ENCODE data around the gene STAU1. TPM values are rescaled to one million over a fixed set of nuclear protein-coding genes. Genes with fewer than 3 reads are reported as not detected.

STAU1 gene
- total RNA-seq, 4 donors from 2014 or later, result 51.4 to 65.6 (median 58.7) TPM

DNA sequence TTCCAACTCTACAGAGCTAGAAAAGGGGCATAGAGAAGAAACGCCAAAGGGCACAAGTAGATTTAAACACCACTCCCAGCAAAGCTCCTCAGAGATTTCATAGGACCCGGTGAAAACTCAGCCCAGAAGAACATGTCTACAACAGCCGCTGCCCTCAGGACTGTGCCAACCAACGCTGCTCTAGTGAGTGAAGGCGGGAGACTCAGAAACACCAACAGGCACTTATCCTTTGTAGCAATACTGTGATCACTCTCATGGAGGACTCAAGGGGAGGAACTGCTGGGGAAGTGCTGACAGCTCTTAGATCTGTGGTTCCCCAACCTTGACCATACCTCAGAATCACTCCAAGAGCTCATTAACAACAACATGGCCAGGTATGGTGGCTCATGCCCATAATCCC is 39.5 kb downstream of the STAU1 start:
- H3K4me3 ChIP-seq, result no peak overlapping the region
- no peaks in the 10 kb centered on the region for H3K4me1 ChIP-seq
- intact Hi-C loops (cut with DNase I), result no loop called here
- no peak overlapping the region for H3K27ac ChIP-seq
- TF ChIP-seq, protein P1, sequence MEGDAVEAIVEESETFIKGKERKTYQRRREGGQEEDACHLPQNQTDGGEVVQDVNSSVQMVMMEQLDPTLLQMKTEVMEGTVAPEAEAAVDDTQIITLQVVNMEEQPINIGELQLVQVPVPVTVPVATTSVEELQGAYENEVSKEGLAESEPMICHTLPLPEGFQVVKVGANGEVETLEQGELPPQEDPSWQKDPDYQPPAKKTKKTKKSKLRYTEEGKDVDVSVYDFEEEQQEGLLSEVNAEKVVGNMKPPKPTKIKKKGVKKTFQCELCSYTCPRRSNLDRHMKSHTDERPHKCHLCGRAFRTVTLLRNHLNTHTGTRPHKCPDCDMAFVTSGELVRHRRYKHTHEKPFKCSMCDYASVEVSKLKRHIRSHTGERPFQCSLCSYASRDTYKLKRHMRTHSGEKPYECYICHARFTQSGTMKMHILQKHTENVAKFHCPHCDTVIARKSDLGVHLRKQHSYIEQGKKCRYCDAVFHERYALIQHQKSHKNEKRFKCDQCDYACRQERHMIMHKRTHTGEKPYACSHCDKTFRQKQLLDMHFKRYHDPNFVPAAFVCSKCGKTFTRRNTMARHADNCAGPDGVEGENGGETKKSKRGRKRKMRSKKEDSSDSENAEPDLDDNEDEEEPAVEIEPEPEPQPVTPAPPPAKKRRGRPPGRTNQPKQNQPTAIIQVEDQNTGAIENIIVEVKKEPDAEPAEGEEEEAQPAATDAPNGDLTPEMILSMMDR (IDR thresholded peaks at IDR 0.05), result no peak
- TF ChIP-seq POLR2A (IDR thresholded peaks at IDR 0.05), result no peak
- H3K9me3 ChIP-seq, result no peaks in the 10 kb centered on the region
- peaks cover 5 to 99% (median 9%) of the 10 kb centered on the region in 3 donors for H3K36me3 ChIP-seq
- WGBS, 2 donors, result 81 to 84% methylated on average over 5 of the region's 5 CpGs
- DNase-seq, result no peak
- no peaks in the 10 kb centered on the region for H3K27me3 ChIP-seq

DNA sequence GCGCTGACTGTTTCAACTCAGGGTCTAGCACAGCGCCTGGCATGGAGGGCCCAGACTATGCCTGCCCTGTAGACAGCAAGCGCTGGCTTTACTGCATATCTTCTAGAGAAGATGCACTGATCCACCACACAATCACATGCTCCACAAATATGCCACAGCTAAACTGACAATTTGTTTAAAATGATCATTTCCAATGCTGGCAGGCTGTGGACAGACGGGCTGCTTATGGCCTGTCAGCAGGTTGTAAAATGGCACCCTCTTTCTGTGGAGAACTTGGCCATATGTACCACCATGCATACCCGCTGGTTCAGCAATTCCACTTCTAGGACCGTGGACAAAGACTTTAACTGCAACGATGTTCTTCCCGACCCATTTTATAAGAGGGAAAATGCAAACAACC is 40.8 kb downstream of the STAU1 start:
- 94 to 100% methylated on average over 7 to 8 of the region's 8 CpGs for WGBS, 2 donors
- no peak for DNase-seq
- intact Hi-C loops (cut with DNase I), result no loop called here
- Histone ChIP-seq H3K9me3 (no peaks in the 10 kb centered on the region), H3K27ac (no peak overlapping the region), H3K27me3 (no peaks in the 10 kb centered on the region), H3K4me1 (no peaks in the 10 kb centered on the region), H3K4me3 (no peak overlapping the region), H3K36me3 (peaks cover 5 to 100% (median 9%) of the 10 kb centered on the region in 3 donors)
- TF ChIP-seq, protein P1 (IDR thresholded peaks at IDR 0.05), result no peak
- no peak for TF ChIP-seq POLR2A (IDR thresholded peaks at IDR 0.05)

DNA sequence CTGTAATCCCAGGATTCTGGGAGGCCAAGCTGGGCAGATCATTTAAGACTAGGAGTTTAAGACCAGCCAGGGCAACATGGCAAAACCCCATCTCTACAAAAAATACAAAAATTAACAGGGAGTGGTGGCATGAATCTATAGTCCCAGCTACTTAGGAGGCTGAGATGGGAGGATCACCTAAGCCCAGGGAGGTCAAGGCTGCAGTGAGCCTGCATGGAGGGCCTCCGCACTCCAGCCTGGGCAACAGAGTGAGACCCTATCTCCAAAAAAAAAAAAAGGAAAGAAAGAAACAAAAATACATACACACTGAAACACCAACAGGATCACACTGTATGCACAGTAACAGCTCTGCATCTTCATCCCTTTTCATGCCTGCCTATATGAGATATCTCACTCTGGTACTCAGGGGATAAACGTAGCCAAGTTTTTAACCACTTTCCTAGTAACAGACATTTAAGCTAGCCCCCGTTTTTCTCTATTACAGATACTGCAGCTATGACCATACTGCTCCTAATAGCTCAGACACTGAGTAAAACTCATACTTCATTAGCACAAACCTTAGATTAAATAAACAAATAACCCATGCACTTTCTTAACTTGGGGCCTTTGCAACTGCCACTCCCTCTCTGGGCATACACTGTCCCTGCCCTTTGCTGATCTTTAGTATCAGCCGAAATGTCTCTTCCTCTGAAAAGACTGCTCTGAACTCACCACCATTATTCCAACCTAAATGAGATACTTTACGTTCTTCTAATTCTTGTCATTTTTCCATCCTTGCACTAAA is 41.5 kb downstream of the STAU1 start:
- intact Hi-C loops (cut with DNase I), result no loop called here
- H3K27me3 ChIP-seq, result no peaks in the 10 kb centered on the region
- H3K36me3 ChIP-seq, result peaks cover 4 to 98% (median 9%) of the 10 kb centered on the region in 3 donors
- WGBS, 2 donors, result 87 to 89% methylated on average over 5 of the region's 5 CpGs
- H3K27ac ChIP-seq, result no peak overlapping the region
- H3K9me3 ChIP-seq, result no peaks in the 10 kb centered on the region
- H3K4me1 ChIP-seq, result no peaks in the 10 kb centered on the region
- TF ChIP-seq, protein P1 (IDR thresholded peaks at IDR 0.05), result no peak
- no peak for TF ChIP-seq POLR2A (IDR thresholded peaks at IDR 0.05)
- no peak overlapping the region for H3K4me3 ChIP-seq
- DNase-seq, result no peak

DNA sequence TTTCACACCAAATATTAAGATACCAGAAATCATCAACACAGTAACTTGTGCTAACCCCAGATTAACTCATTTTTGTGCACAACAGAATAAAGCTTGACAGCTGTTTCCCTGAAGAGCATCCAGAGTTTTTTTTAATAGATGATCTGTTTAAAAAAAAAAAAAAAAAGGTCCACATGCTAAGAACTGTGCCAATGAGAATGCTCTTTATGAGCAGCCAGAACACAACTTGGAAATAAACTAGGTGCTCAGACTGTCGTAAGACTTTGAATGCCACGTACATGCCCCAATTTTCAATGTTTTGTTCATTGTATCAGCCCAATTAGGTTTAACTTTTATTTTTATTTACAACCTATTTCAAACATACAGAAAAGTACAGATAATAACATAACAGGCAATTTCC is 47.3 kb downstream of the STAU1 start:
- WGBS, 2 donors, result 78 to 80% methylated on average over 2 of the region's 2 CpGs
- H3K4me1 ChIP-seq, result peaks cover 0 to 4% (median 0%) of the 10 kb centered on the region in 3 donors
- TF ChIP-seq, protein P1 (IDR thresholded peaks at IDR 0.05), result no peak
- no peak for TF ChIP-seq POLR2A (IDR thresholded peaks at IDR 0.05)
- no peak overlapping the region for H3K27ac ChIP-seq
- no peak for DNase-seq
- H3K36me3 ChIP-seq, result peaks cover 0 to 77% (median 0%) of the 10 kb centered on the region in 3 donors
- H3K27me3 ChIP-seq, result no peaks in the 10 kb centered on the region
- intact Hi-C loops (cut with DNase I), result no loop called here
- H3K9me3 ChIP-seq, result no peaks in the 10 kb centered on the region
- no peak overlapping the region for H3K4me3 ChIP-seq

DNA sequence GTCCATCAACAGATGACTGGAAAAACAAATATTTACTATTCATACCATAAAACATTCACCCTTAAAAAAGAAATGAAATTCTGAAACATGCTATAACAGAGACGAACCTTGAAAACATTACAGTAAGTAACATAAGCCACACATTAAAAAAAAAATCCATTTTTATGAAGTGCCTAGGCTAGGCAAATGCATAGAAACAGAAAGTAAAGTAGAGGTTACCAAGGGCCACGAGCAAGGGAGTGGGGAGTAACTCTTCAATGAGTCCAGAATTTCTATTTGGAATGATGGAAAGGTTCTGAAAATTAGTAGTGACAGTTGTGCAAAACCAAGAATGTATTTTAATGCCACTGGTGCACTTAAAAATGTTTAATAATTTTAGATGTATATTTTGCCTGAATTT is 47.7 kb downstream of the STAU1 start:
- H3K27ac ChIP-seq, result no peak overlapping the region
- peaks cover 0 to 77% (median 0%) of the 10 kb centered on the region in 3 donors for H3K36me3 ChIP-seq
- peaks cover 0 to 4% (median 0%) of the 10 kb centered on the region in 3 donors for H3K4me1 ChIP-seq
- no peaks in the 10 kb centered on the region for H3K27me3 ChIP-seq
- H3K9me3 ChIP-seq, result no peaks in the 10 kb centered on the region
- intact Hi-C loops (cut with DNase I), result no loop called here
- 57 to 58% methylated on average over 2 of the region's 2 CpGs for WGBS, 2 donors
- DNase-seq, result no peak
- TF ChIP-seq, protein P1 (IDR thresholded peaks at IDR 0.05), result no peak
- TF ChIP-seq POLR2A (IDR thresholded peaks at IDR 0.05), result no peak
- H3K4me3 ChIP-seq, result no peak overlapping the region
